Measurements from ENCODE around the gene EPS8. TPM values are rescaled to one million over a fixed set of nuclear protein-coding genes. Genes with fewer than 3 reads are reported as not detected.

The EPS8 gene
- total RNA-seq, 1 donor = 100 TPM

DNA sequence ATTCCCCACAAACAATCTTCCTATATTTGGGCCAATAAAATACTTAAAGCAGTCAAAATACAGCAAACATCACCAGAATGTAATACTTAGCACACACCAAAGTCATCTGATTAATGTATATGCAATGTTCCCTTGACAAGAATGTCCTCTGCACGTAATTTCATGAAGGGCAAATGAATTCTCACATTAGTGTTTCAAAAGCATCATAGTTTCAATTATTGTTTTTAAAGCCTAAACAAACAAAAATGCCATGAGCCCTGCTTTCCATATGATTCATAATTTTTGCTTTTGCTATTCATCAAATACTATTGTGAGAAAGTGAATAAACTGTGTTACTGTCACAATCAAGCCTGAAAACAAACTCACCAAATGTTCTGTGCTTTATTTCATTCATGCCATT, 156.0 kb downstream of the EPS8 start:
- H3K4me3 ChIP-seq (ENCODE audit: low read depth, low read length) = no peak overlapping the region

DNA sequence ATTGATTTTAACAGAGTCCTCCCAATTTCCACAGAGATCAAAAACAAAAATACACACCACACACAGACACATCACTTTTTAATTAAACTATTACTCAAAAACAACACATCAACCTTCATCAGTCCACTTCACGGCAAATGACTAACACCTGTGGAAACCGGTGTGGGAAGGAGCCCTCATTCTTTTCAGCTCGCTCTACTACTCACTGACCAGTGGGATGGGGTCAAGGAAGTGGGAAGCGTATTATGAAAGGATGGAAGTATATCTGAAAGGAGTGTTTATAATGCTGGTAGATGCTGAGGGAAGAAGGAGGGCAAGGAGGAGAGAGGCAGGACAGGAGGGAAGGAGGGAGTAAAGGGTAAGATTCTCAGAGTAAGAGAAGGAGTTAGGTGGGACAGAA, 156.5 kb downstream of the EPS8 start:
- TF ChIP-seq, protein P1, sequence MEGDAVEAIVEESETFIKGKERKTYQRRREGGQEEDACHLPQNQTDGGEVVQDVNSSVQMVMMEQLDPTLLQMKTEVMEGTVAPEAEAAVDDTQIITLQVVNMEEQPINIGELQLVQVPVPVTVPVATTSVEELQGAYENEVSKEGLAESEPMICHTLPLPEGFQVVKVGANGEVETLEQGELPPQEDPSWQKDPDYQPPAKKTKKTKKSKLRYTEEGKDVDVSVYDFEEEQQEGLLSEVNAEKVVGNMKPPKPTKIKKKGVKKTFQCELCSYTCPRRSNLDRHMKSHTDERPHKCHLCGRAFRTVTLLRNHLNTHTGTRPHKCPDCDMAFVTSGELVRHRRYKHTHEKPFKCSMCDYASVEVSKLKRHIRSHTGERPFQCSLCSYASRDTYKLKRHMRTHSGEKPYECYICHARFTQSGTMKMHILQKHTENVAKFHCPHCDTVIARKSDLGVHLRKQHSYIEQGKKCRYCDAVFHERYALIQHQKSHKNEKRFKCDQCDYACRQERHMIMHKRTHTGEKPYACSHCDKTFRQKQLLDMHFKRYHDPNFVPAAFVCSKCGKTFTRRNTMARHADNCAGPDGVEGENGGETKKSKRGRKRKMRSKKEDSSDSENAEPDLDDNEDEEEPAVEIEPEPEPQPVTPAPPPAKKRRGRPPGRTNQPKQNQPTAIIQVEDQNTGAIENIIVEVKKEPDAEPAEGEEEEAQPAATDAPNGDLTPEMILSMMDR (IDR thresholded peaks at IDR 0.05; ENCODE audit: insufficient read depth, low read depth, low read length) = no peak
- no peak for DNase-seq (ENCODE audit: low read depth)
- no peak overlapping the region for H3K4me3 ChIP-seq (ENCODE audit: low read depth, low read length)

More for the DNA sequence above, 156.0 kb downstream of the EPS8 start:
- DNase-seq (ENCODE audit: low read depth) = peak; percentile 51
- TF ChIP-seq, protein P1 (IDR thresholded peaks at IDR 0.05; ENCODE audit: insufficient read depth, low read depth, low read length) = no peak

DNA sequence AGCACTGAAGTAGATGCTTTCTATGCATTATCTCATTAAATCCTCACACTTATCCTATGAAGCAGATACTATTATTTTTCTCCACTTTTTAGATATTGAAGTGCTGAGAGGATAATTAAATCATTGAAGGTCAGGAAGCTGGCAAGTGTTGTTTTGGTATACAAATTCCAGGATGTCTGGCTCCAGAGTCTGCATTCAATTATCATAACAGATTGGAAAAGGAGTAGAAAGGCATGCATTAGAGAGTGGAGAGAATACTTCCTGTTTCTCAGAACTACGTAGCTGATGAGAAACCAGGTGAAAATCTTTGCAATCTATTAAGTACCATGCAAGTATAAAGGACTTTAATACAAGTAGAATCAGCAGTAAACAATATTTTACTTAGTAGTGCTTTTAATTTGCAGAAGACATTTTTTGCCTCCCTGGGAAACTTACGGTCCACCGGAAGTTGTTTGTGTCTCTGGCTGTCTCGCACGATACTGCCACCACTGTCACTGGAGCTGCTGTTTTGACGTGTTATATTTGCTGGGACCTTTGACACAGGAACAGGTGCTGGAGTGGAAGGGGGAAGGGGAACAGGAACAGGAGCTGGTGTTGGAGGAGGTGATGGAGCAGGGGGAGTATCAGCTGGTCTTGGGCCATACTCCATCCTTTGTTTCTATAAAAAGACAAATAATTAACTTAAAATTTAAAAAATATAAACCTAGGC, 158.0 kb downstream of the EPS8 start:
- H3K4me3 ChIP-seq (ENCODE audit: low read depth, low read length) = no peak overlapping the region
- peak; percentile 43 for DNase-seq (ENCODE audit: low read depth)
- TF ChIP-seq, protein P1 (IDR thresholded peaks at IDR 0.05; ENCODE audit: insufficient read depth, low read depth, low read length) = no peak

DNA sequence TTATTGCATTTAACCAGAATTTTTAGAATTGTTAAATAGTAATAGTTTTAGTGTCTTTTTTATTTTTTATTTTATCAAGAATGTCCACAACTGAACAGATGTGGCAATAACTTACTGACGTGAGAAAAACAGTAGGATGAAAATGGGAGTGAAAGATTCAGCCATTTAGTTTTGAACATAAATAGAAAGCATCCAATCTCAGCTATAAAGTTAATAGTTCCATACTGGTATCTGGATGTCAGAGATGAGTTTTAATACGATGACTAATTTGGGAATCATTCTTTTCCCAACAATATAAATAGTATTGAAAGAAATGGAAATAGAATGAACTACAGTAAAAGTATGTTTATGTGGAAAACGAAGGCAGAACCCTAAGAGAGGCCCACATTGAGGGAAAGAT, 159.4 kb downstream of the EPS8 start:
- DNase-seq (ENCODE audit: low read depth) = peak; percentile 89
- H3K4me3 ChIP-seq (ENCODE audit: low read depth, low read length) = no peak overlapping the region
- TF ChIP-seq, protein P1 (IDR thresholded peaks at IDR 0.05; ENCODE audit: insufficient read depth, low read depth, low read length) = no peak

DNA sequence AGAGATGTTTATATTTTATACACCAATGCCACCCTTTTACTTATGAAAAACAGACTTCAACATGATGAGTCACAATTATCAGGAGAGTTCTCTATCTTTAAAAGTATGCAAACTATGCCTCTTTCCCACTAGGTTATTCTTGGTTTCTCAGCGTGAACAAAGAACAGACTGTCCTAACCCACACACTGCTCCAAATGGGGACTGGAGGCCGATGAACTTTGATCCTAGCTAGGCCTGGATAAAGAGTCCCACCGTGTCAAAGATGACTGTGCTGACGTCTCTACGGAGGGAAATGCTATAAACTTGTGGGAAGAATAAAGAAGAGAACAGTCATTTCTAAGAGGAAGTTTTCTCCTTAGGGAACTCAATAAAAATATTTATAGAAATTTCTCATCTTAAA, 160.1 kb downstream of the EPS8 start:
- peak; percentile 100 for DNase-seq (ENCODE audit: low read depth)
- TF ChIP-seq, protein P1 (IDR thresholded peaks at IDR 0.05; ENCODE audit: insufficient read depth, low read depth, low read length) = no peak
- H3K4me3 ChIP-seq (ENCODE audit: low read depth, low read length) = no peak overlapping the region

DNA sequence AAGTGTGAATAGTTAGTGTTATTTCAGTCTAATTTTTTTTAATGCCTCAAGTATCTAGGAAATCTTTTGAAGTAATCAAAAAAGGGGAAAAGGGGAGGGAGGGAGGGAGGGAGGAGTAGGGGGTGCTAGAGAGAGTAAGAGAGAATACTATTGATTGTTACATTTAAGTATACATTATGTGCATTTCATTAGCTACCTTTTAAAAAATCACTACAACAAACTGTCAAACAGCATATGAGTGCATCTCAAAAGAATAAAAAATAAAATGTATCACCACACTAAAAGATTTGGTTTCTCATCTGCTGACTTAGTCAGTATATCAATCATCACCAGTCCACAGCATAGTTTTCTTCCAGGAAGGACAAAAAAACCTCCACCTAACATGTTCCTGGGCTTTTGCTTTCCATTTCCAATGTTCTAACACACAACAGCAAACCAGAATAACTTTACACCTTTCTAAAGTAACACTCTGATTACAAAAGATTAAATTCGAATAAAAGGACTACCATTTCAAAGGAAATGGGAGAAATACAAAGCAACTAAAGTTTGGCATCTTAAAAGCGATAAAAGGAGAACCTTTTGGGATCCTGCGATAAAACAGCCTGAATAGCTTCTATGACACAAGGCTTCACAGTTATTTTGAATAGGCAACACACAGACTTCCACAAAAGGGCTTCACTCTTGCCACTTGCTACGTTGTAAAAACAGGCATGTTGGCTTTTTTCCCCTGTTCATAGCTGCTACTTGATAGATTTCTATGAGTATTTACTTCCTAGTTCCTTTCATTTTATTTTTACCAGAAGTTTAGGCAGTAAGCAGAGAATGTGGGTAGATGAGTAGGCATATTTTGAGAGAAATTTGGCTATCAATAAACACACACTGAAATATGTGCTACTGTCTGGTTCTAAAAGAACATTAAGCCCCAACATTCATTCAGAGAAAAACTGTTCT, 160.9 kb downstream of the EPS8 start:
- TF ChIP-seq, protein P1 (IDR thresholded peaks at IDR 0.05; ENCODE audit: insufficient read depth, low read depth, low read length) = no peak
- peak; percentile 80 for DNase-seq (ENCODE audit: low read depth)
- H3K4me3 ChIP-seq (ENCODE audit: low read depth, low read length) = no peak overlapping the region
